ENCODE data around the gene DLG2.

DLG2 gene

DNA sequence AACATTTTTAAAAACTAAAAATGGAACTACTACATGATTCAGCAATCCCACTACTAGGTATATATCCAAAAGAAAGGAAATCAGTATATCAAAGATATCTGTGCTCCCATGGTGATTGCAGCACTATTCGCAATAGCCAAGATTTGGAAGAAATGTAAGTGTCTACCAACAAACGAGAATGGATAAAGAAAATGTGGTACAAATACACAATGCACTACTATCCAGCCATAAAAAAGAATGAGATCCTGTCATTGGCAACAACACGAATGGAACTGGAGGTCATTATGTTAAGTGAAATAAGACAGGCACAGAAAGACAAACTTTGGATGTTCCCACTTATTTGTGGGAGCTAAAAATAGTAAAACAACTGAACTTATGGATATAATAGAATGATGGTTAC is 1765.1 kb downstream of the DLG2 start:
- intact Hi-C loops (cut with micrococcal nuclease), result no loop called here
- Mint-ChIP-seq H3K27ac (no peak overlapping the region), H3K4me1 (ENCODE audit: low read depth) (no peaks in the 10 kb centered on the region), H3K36me3 (ENCODE audit: low read depth) (no peaks in the 10 kb centered on the region), H3K9me3 (peaks cover 14% of the 10 kb centered on the region), H3K27me3 (no peaks in the 10 kb centered on the region), H3K4me3 (no peak overlapping the region)

DNA sequence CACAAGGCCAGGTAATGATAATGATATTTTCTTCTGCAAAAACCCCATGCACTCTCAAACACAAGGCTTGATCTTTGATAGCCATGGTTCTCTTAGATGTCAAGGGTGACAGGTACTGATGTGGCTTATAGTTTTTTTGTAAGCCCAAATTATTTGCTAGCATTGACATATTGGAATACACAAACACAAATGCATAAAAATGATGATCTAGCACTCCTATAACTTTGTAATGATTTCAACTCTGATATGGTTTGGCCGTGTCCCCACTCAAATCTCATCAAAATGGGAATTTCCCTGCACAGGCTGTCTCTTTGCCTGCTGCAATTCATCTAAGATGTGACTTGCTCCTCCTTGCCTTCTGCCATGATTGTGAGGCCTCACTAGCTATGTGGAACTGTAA is 1768.5 kb downstream of the DLG2 start:
- H3K27ac Mint-ChIP-seq, result no peak overlapping the region
- no peaks in the 10 kb centered on the region for H3K27me3 Mint-ChIP-seq
- peaks cover 14% of the 10 kb centered on the region for H3K9me3 Mint-ChIP-seq
- H3K36me3 Mint-ChIP-seq (ENCODE audit: low read depth), result no peaks in the 10 kb centered on the region
- H3K4me1 Mint-ChIP-seq (ENCODE audit: low read depth), result no peaks in the 10 kb centered on the region
- H3K4me3 Mint-ChIP-seq, result no peak overlapping the region
- intact Hi-C loops (cut with micrococcal nuclease), result no loop called here

DNA sequence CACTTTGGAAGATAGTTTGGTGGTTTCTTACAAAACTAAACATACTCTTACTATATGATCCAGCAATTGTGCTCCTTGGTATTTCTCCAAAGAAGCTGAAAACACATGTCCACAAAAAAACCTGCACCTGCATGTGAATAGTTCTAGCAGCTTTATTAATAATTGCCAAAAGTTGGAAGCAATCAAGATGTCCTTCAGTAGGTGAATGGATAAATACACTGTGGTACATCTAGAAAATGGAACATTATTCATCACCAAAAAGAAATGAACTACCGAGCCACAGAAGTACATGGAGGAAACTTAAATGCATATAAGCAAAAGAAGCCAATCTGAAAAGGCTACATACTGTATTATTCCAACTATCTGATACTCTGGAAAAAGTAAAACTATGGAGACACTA is 1771.9 kb downstream of the DLG2 start:
- Mint-ChIP-seq H3K4me3 (no peak overlapping the region), H3K27ac (no peak overlapping the region), H3K36me3 (ENCODE audit: low read depth) (no peaks in the 10 kb centered on the region), H3K4me1 (ENCODE audit: low read depth) (no peaks in the 10 kb centered on the region), H3K27me3 (no peaks in the 10 kb centered on the region), H3K9me3 (peaks cover 14% of the 10 kb centered on the region)
- intact Hi-C loops (cut with micrococcal nuclease), result no loop called here

DNA sequence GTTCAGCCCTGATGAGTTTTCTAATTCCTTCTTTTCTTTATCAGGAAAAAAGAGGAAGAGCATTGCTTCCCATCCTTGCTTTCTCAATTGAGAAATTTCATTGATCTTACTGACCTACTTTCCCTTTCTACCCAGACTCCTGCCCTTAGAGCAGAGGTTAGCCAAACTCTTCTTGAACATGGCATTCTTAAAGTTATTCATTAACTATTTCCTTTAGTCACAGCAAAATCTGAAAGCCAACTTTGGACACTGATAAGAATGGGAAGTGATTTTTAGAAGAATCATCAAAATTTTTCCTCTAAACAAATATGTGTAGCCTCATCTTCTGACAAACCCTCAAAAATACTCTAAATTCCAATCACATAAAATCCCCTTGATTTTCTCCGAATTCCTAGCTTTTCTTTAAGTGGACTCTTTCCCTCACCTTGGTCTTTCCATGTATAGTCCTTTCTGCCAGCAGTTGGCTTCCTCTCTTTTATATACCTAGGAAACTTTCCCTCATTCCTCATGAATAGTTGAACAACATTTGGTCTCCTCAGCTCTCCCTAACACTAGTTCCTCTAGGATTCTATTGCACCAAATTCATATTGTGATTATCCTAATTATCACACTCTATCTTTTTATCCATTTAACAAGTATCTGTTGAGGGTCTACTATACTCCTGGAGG is 1774.2 kb downstream of the DLG2 start:
- no peaks in the 10 kb centered on the region for H3K36me3 Mint-ChIP-seq (ENCODE audit: low read depth)
- no peaks in the 10 kb centered on the region for H3K4me1 Mint-ChIP-seq (ENCODE audit: low read depth)
- no peak overlapping the region for H3K4me3 Mint-ChIP-seq
- H3K27ac Mint-ChIP-seq, result no peak overlapping the region
- no peaks in the 10 kb centered on the region for H3K9me3 Mint-ChIP-seq
- intact Hi-C loops (cut with micrococcal nuclease), result no loop called here
- H3K27me3 Mint-ChIP-seq, result no peaks in the 10 kb centered on the region

DNA sequence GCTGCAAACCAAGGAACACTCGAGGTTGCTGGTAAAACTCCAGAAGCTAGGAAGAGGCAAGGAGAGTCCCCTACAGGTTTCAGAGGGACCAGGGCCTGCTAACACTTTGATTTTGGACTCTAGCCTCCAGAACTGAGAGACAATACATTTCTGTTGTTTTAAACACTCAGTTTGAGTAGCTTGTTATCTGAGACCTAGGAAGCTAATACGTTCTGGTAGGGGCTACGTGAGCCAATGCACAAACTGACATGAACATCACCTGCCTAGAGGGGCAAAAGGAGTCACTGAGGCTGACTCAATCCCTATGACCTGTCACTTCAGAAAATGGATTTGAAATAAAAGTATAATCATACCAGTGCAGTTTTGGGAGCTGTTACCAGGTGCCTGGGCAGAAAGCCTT is 1775.1 kb downstream of the DLG2 start:
- H3K36me3 Mint-ChIP-seq (ENCODE audit: low read depth), result no peaks in the 10 kb centered on the region
- no peaks in the 10 kb centered on the region for H3K9me3 Mint-ChIP-seq
- H3K27me3 Mint-ChIP-seq, result no peaks in the 10 kb centered on the region
- H3K27ac Mint-ChIP-seq, result no peak overlapping the region
- intact Hi-C loops (cut with micrococcal nuclease), result no loop called here
- no peak overlapping the region for H3K4me3 Mint-ChIP-seq
- no peaks in the 10 kb centered on the region for H3K4me1 Mint-ChIP-seq (ENCODE audit: low read depth)

DNA sequence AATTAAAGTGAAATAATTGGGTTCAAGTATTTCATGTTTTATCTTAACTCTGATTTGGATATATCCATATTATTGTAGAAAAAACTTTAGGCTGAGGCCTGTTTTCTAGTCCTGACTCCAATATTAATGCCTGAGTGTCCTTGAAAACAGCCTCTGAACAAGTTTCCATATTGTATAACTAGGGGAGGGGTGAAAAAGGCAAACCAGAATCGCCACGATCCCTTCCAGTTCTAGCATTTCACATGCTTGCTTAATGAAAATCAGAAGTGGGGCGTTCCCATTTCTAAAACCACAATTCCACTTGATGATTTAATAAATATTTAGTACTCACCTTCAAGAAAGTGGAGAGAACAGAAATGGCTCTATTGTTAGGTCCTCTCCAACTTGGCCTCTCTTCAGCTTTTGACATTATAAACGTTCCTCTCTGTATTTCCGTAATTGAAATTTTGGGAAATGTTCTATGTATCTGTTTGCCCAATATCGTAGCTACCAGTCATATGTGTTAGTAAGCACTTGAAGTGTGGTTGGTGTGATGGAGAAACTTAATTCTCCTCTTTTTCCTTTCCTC is 1779.6 kb downstream of the DLG2 start:
- Mint-ChIP-seq H3K9me3 (no peaks in the 10 kb centered on the region), H3K27me3 (no peaks in the 10 kb centered on the region), H3K36me3 (ENCODE audit: low read depth) (no peaks in the 10 kb centered on the region), H3K4me1 (ENCODE audit: low read depth) (no peaks in the 10 kb centered on the region), H3K4me3 (no peak overlapping the region), H3K27ac (no peak overlapping the region)
- intact Hi-C loops (cut with micrococcal nuclease), result no loop called here

DNA sequence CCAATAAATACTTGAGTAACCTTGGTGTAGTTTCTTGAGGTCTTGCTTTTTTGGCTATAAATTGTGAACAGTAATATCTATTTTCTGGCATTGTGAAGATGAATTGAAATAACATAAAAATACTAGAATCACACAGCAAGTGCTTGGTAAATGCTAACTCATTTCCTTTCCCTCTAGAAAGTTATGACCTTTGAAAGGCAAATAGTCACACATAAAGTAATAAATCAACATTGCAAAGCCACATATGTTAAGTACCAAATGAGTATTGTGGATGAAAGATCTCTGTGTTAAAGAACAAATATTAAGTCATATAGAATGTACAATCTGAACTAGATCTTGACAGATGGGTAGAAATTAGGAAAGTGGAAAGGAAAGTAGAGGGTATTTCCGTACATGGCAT is 1781.3 kb downstream of the DLG2 start:
- no peaks in the 10 kb centered on the region for H3K27me3 Mint-ChIP-seq
- H3K4me1 Mint-ChIP-seq (ENCODE audit: low read depth), result no peaks in the 10 kb centered on the region
- intact Hi-C loops (cut with micrococcal nuclease), result no loop called here
- H3K4me3 Mint-ChIP-seq, result no peak overlapping the region
- H3K27ac Mint-ChIP-seq, result no peak overlapping the region
- H3K36me3 Mint-ChIP-seq (ENCODE audit: low read depth), result no peaks in the 10 kb centered on the region
- H3K9me3 Mint-ChIP-seq, result no peaks in the 10 kb centered on the region

DNA sequence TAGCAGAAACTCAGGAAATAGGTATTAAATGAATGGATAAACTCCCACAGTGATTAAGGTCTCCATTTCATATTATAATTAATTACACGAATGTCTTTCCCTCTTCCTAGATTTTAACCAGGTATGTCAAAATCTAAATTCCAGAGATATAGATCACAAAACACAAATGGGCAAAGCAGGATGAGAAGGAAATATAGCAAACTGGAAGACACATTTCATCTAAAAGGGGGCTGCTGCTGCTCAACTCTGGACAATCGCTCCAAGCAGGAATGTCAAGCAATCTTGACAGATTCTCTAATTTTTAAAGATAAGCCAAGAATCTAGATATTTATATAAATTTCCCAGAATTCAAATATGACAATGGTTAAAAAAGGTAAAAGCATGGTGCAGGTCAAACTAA is 1786.8 kb downstream of the DLG2 start:
- no peaks in the 10 kb centered on the region for H3K27me3 Mint-ChIP-seq
- no peaks in the 10 kb centered on the region for H3K36me3 Mint-ChIP-seq (ENCODE audit: low read depth)
- intact Hi-C loops (cut with micrococcal nuclease), result no loop called here
- H3K9me3 Mint-ChIP-seq, result no peaks in the 10 kb centered on the region
- no peak overlapping the region for H3K27ac Mint-ChIP-seq
- H3K4me1 Mint-ChIP-seq (ENCODE audit: low read depth), result no peaks in the 10 kb centered on the region
- no peak overlapping the region for H3K4me3 Mint-ChIP-seq

DNA sequence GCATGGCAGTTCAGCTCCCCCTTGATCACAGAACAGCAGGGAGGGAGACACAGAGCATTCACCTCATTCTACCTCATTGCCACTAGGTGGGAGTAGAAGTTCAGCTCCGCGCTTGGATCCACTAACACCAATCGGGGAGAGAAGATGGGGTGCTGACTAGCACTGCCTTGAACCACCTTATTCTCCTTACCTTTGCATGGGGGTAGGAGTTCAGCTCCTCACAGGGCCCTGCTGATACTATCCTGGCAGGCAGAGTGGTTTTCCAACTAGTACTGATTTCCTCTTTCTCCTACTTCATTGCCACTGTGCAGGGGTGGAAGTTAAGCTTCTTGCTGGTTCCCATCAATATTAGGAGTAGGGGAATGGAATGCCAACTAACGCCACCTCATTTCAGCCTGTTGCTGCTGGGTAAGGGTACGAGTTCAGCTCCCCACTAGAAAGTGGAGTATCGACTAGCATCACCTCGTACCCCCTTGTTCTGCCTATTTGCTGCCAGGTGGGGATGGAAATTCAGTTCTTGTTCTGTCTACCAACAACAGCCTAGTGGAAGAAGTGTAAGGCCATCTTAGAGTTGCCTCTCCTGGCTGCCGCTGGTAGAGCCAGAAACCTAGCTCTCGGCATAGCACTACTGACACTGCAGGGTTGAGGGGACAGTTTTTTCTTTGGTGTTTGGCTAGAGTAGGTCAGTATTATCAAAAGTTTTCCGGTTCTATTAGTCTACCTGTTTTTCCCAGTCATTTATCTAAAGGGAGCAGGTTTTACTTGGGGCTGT is 1790.1 kb downstream of the DLG2 start:
- intact Hi-C loops (cut with micrococcal nuclease), result loop anchor here (5.0 to 10.0 kb wide), 2 partner anchors 428 to 545 kb away; no protein-coding TSS in a partner anchor
- Mint-ChIP-seq H3K4me1 (ENCODE audit: low read depth) (no peaks in the 10 kb centered on the region), H3K36me3 (ENCODE audit: low read depth) (no peaks in the 10 kb centered on the region), H3K27me3 (no peaks in the 10 kb centered on the region), H3K27ac (no peak overlapping the region), H3K4me3 (no peak overlapping the region), H3K9me3 (no peaks in the 10 kb centered on the region)

DNA sequence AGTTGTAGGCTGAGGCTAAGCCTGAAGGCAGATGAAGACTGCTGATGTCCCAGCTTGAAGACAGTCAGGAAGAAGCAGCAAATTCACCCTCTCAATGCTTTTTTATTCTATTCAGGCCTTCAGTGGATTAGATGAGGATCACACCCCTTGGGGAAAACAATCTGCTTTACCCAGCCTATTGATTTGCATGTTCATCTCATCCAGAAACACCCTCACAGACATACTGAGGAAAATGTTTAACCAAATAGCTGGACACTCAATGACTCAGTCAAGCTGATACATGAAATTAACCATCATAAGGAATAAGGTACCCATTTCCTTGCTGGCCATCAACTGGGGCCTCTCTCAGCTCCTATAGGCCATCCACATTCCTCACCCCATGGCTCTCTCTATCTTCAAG is 1791.1 kb downstream of the DLG2 start:
- Mint-ChIP-seq H3K4me1 (ENCODE audit: low read depth) (no peaks in the 10 kb centered on the region), H3K27me3 (no peaks in the 10 kb centered on the region), H3K9me3 (no peaks in the 10 kb centered on the region), H3K27ac (no peak overlapping the region), H3K36me3 (ENCODE audit: low read depth) (no peaks in the 10 kb centered on the region), H3K4me3 (no peak overlapping the region)
- intact Hi-C loops (cut with micrococcal nuclease), result loop anchor here (5.0 to 10.0 kb wide), 2 partner anchors 429 to 546 kb away; no protein-coding TSS in a partner anchor

DNA sequence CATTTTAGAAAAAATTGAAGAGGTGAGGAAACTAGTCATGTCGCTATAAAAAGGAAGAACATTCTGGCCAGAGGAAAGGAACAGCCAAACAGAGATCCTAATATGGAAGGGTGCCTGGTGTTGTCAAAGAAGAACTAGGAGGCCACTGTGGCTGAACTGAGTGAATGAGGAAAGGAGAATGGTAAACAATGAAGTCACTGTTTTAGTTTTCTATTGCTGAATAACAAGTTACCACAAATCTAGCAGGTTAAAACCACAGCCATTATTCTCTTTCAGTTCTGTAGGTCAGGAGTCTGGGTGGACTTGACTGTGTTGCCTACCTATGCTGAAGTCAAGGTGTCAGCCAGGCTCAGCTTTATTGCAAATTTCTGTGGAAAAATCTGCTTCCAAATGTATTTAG is 1791.7 kb downstream of the DLG2 start:
- H3K4me1 Mint-ChIP-seq (ENCODE audit: low read depth), result no peaks in the 10 kb centered on the region
- H3K4me3 Mint-ChIP-seq, result no peak overlapping the region
- H3K27ac Mint-ChIP-seq, result no peak overlapping the region
- H3K36me3 Mint-ChIP-seq (ENCODE audit: low read depth), result no peaks in the 10 kb centered on the region
- intact Hi-C loops (cut with micrococcal nuclease), result loop anchor here (5.0 to 10.0 kb wide), 2 partner anchors 429 to 547 kb away; no protein-coding TSS in a partner anchor
- H3K27me3 Mint-ChIP-seq, result no peaks in the 10 kb centered on the region
- H3K9me3 Mint-ChIP-seq, result no peaks in the 10 kb centered on the region

DNA sequence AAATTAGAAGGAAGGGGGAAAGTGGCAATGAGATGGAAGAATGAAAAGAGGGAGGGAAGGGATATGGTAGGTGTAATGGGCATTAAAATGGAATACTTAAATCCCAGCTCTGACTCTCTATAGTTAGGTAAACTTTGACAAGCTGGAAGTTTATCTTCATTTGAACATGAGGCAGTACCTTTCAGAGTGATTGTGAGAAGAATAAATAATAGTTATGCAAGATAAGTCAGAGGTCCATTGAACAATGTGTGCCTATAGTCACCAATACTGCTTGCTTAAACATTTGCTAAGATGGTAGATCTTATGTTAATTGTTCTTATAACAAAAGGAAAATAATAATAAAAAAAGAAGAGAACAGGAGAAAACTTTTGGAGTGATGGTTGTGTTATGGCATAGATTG is 1795.2 kb downstream of the DLG2 start:
- H3K36me3 Mint-ChIP-seq (ENCODE audit: low read depth), result no peaks in the 10 kb centered on the region

DNA sequence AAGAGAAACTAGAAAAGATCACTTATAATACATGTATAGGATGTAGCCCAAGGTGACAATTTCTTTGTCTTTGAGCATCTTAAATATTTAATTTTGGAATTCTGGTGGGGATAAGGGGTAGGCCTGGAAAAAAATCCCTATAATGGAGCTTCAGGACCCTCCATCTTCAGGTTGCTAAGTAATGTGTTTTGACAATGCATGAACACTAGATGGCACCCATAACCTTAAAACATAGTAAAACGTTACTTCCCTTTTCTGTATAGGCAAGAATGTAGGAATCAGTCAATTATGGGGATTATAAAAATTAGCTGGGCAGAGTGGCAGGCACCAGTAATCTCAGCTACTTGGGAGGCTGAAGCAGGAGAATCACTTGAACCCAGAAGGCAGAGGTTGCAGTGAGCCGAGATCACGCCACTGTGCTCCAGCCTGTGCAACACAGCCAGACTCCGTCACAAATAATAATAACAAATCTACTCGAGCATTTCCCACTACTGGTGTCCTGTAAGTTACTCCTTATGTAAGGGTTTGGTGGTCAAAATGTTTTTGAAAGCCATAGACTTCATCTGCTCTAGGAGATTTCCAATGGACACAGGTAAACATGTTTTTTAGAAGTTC is 1799.1 kb downstream of the DLG2 start:
- no peaks in the 10 kb centered on the region for H3K36me3 Mint-ChIP-seq (ENCODE audit: low read depth)
- H3K4me1 Mint-ChIP-seq (ENCODE audit: low read depth), result no peaks in the 10 kb centered on the region
- intact Hi-C loops (cut with micrococcal nuclease), result loop anchor here (1.0 kb wide), 1 partner anchor 736 kb away; no protein-coding TSS in a partner anchor

More for the DNA sequence above, 1795.2 kb downstream of the DLG2 start:
- no peaks in the 10 kb centered on the region for H3K4me1 Mint-ChIP-seq (ENCODE audit: low read depth)
- intact Hi-C loops (cut with micrococcal nuclease), result loop anchor here (10.0 kb wide), 1 partner anchor 433 kb away; no protein-coding TSS in a partner anchor
- H3K9me3 Mint-ChIP-seq, result no peaks in the 10 kb centered on the region
- H3K4me3 Mint-ChIP-seq, result no peak overlapping the region
- no peaks in the 10 kb centered on the region for H3K27me3 Mint-ChIP-seq
- no peak overlapping the region for H3K27ac Mint-ChIP-seq

DNA sequence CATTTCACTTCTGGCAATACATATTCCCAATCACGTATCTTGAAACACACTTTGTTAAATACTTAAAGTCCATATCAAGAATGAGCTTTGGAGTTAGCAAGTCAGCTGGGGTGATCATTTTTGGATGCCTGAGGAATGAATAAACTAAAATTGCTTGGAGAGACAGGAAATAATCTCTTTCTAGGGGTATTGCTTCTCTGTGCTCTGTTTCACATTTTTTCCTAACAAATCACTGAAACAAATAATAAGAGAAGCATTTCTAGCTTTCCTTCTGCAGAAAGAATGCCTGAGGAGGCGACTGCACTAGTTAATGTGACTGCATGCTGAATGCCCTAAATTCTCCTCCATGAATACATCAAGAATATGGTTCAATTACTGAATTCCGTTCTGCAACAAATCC is 1799.6 kb downstream of the DLG2 start:
- Mint-ChIP-seq H3K36me3 (ENCODE audit: low read depth) (no peaks in the 10 kb centered on the region), H3K4me3 (no peak overlapping the region), H3K4me1 (ENCODE audit: low read depth) (no peaks in the 10 kb centered on the region), H3K27ac (no peak overlapping the region), H3K9me3 (no peaks in the 10 kb centered on the region), H3K27me3 (no peaks in the 10 kb centered on the region)
- intact Hi-C loops (cut with micrococcal nuclease), result no loop called here

More for the DNA sequence above, 1799.1 kb downstream of the DLG2 start:
- H3K27ac Mint-ChIP-seq, result no peak overlapping the region
- no peaks in the 10 kb centered on the region for H3K27me3 Mint-ChIP-seq
- no peaks in the 10 kb centered on the region for H3K9me3 Mint-ChIP-seq
- H3K4me3 Mint-ChIP-seq, result no peak overlapping the region
